Measurements from ENCODE around the gene IFT43.

Gene IFT43

GRCh38 chr14:76109087-76109880 is 123.7 kb downstream of the IFT43 start:
- no peaks in the 10 kb centered on the region for H3K79me2 ChIP-seq (ENCODE audit: insufficient read depth, low read depth)
- H3K36me3 ChIP-seq (ENCODE audit: insufficient read depth), result no peaks in the 10 kb centered on the region
- no peak overlapping the region for H3K4me2 ChIP-seq
- H4K20me1 ChIP-seq (ENCODE audit: insufficient read depth), result no peaks in the 10 kb centered on the region
- H3K27ac ChIP-seq, result no peak overlapping the region
- no peaks in the 10 kb centered on the region for H3K27me3 ChIP-seq (ENCODE audit: insufficient read depth, low read depth)
- no peak for TF ChIP-seq CTCF (conservative IDR thresholded peaks at IDR 0.05; ENCODE audit: low read depth, low read length)
- no peak overlapping the region for H3K4me3 ChIP-seq (IDR thresholded peaks at IDR 0.05; ENCODE audit: insufficient read depth, low read depth, low read length)
- H3K9ac ChIP-seq, result no peak overlapping the region
- no peak overlapping the region for H2AFZ ChIP-seq (ENCODE audit: low read depth)
- H3K4me1 ChIP-seq (ENCODE audit: low read depth, poor library complexity, severe bottlenecking), result no peaks in the 10 kb centered on the region

- H3K4me1 ChIP-seq (ENCODE audit: low read depth, poor library complexity, severe bottlenecking), result no peaks in the 10 kb centered on the region
- H3K4me2 ChIP-seq, result no peak overlapping the region
- H3K27me3 ChIP-seq (ENCODE audit: insufficient read depth, low read depth), result no peaks in the 10 kb centered on the region
- no peak for TF ChIP-seq CTCF (conservative IDR thresholded peaks at IDR 0.05; ENCODE audit: low read depth, low read length)
- H3K36me3 ChIP-seq (ENCODE audit: insufficient read depth), result no peaks in the 10 kb centered on the region
- H3K79me2 ChIP-seq (ENCODE audit: insufficient read depth, low read depth), result no peaks in the 10 kb centered on the region
- no peak overlapping the region for H2AFZ ChIP-seq (ENCODE audit: low read depth)
- no peak overlapping the region for H3K9ac ChIP-seq
- H3K27ac ChIP-seq, result no peak overlapping the region
- no peaks in the 10 kb centered on the region for H4K20me1 ChIP-seq (ENCODE audit: insufficient read depth)
- H3K4me3 ChIP-seq (IDR thresholded peaks at IDR 0.05; ENCODE audit: insufficient read depth, low read depth, low read length), result no peak overlapping the region
These were observed 127.5 kb downstream of the IFT43 start for GRCh38 chr14:76112889-76113624.

GRCh38 chr14:76113691-76114090 is 128.1 kb downstream of the IFT43 start:
- no peak overlapping the region for H3K4me2 ChIP-seq
- no peak for TF ChIP-seq CTCF (conservative IDR thresholded peaks at IDR 0.05; ENCODE audit: low read depth, low read length)
- no peaks in the 10 kb centered on the region for H3K36me3 ChIP-seq (ENCODE audit: insufficient read depth)
- no peaks in the 10 kb centered on the region for H4K20me1 ChIP-seq (ENCODE audit: insufficient read depth)
- H3K79me2 ChIP-seq (ENCODE audit: insufficient read depth, low read depth), result no peaks in the 10 kb centered on the region
- no peaks in the 10 kb centered on the region for H3K4me1 ChIP-seq (ENCODE audit: low read depth, poor library complexity, severe bottlenecking)
- no peak overlapping the region for H3K4me3 ChIP-seq (IDR thresholded peaks at IDR 0.05; ENCODE audit: insufficient read depth, low read depth, low read length)
- no peak overlapping the region for H3K9ac ChIP-seq
- H3K27ac ChIP-seq, result no peak overlapping the region
- H2AFZ ChIP-seq (ENCODE audit: low read depth), result no peak overlapping the region
- no peaks in the 10 kb centered on the region for H3K27me3 ChIP-seq (ENCODE audit: insufficient read depth, low read depth)

DNA sequence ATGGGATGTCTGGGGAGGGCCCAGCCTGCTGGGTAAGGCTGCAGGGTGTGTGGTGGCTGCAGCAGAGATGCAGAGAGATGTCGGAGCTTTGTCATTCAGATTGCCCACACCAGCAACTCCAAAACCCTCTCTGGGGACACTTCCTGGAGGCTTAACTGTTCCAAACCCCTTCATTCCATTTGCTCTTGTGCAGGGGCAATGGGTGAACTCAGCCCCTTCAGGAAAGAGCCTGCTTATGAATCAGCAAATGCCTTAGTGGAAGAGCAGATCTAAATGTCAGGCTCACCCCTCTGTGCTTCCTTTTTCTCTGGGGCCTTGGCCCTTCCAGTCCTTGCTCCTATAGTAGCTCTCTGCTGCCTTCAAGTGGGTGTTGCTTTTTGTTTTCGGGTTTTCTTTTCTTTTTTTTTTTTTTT is 129.5 kb downstream of the IFT43 start:
- H3K4me2 ChIP-seq, result no peak overlapping the region
- no peaks in the 10 kb centered on the region for H4K20me1 ChIP-seq (ENCODE audit: insufficient read depth)
- no peak overlapping the region for H2AFZ ChIP-seq (ENCODE audit: low read depth)

More for the DNA sequence above, 129.5 kb downstream of the IFT43 start:
- H3K27ac ChIP-seq, result no peak overlapping the region
- no peaks in the 10 kb centered on the region for H3K79me2 ChIP-seq (ENCODE audit: insufficient read depth, low read depth)
- no peaks in the 10 kb centered on the region for H3K27me3 ChIP-seq (ENCODE audit: insufficient read depth, low read depth)
- H3K4me3 ChIP-seq (IDR thresholded peaks at IDR 0.05; ENCODE audit: insufficient read depth, low read depth, low read length), result no peak overlapping the region
- H3K4me1 ChIP-seq (ENCODE audit: low read depth, poor library complexity, severe bottlenecking), result no peaks in the 10 kb centered on the region
- H3K9ac ChIP-seq, result no peak overlapping the region
- H3K36me3 ChIP-seq (ENCODE audit: insufficient read depth), result no peaks in the 10 kb centered on the region
- no peak for TF ChIP-seq CTCF (conservative IDR thresholded peaks at IDR 0.05; ENCODE audit: low read depth, low read length)

Data from KMS-11 (cell line).